Left ventricle myocardium inferior (tissue), 1 donor: ENCODE results near the gene DNAJB14. TPM values are rescaled to one million over a fixed set of nuclear protein-coding genes. Genes with fewer than 3 reads are reported as not detected.

ENCODE experiments used
- DNase-seq: peaks from one replicate; pipeline ENCODE4 v3.0.0-alpha.2; 2020
- H3K27ac ChIP-seq: fragments of 200-600 bp; replicated peaks from 2 replicates; pipeline ENCODE4 v1.8.0; 2021
- H3K27me3 ChIP-seq: fragments of 200-600 bp; 2 replicates; pipeline ENCODE4 v1.8.0; 2021; ENCODE audit warnings: low read depth
- H3K36me3 ChIP-seq: fragments of 200-600 bp; 2 replicates; pipeline ENCODE4 v1.8.0; 2021
- H3K4me1 ChIP-seq: fragments of 200-600 bp; 2 replicates; pipeline ENCODE4 v1.8.0; 2021
- H3K4me3 ChIP-seq: fragments of 200-600 bp; 2 replicates; pipeline ENCODE4 v1.8.0; 2021; ENCODE audit warnings: mild to moderate bottlenecking, moderate library complexity
- H3K9me3 ChIP-seq: fragments of 200-600 bp; replicated peaks from 2 replicates; pipeline ENCODE4 v1.8.0; 2021
- intact Hi-C: fragments of 100-400 bp; cut with micrococcal nuclease; formaldehyde crosslinking; loops from one replicate; pipeline ENCODE4 v1.11.0; 2022
- total RNA-seq: library from RNA; stranded (reverse); fragmentation: NEBNext Ultra II Directional; extraction: Animal tissue kit (Norgen Biotek cat#: 25700); gene quantifications from one replicate; pipeline ENCODE4 v1.2.1, GENCODE V29; 2021
- TF ChIP-seq, protein P1 (sequence below): fragments of 200-600 bp; IDR thresholded peaks from 2 replicates; pipeline ENCODE4 v1.8.0; 2021; ENCODE audit warnings: antibody characterized with exemption, mild to moderate bottlenecking, borderline replicate concordance
- donor health status: DM: no; HTN: yes; CAD: no; lungs with severe emphysema.

DNAJB14 gene
- total RNA-seq, 1 donor from 2014 or later: 16.4 TPM

DNA sequence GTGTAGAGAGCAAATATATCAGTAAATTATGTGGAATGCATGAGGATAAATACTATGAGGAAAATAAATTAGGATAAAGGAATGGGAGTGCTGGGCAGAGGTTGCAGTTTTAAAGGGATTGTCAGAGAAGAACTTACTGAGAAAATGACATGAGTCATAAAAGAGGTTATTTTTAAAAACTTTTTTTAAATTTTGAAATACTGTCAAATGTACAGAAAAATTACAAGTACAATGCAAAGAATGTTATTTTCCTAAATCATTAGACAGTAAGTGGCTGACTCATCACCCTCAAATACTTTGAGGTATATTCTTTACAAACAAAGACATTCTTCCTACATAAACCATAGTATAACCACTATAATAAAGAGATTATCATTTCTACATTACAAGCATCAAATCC is 33.5 kb upstream of the DNAJB14 start:
- Histone ChIP-seq H3K27ac (no peak overlapping the region), H3K36me3 (no peaks in the 10 kb centered on the region), H3K4me1 (no peaks in the 10 kb centered on the region), H3K9me3 (peaks cover 19% of the 10 kb centered on the region), H3K4me3 (no peak overlapping the region), H3K27me3 (no peaks in the 10 kb centered on the region)
- TF ChIP-seq, protein P1, sequence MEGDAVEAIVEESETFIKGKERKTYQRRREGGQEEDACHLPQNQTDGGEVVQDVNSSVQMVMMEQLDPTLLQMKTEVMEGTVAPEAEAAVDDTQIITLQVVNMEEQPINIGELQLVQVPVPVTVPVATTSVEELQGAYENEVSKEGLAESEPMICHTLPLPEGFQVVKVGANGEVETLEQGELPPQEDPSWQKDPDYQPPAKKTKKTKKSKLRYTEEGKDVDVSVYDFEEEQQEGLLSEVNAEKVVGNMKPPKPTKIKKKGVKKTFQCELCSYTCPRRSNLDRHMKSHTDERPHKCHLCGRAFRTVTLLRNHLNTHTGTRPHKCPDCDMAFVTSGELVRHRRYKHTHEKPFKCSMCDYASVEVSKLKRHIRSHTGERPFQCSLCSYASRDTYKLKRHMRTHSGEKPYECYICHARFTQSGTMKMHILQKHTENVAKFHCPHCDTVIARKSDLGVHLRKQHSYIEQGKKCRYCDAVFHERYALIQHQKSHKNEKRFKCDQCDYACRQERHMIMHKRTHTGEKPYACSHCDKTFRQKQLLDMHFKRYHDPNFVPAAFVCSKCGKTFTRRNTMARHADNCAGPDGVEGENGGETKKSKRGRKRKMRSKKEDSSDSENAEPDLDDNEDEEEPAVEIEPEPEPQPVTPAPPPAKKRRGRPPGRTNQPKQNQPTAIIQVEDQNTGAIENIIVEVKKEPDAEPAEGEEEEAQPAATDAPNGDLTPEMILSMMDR: no peak
- intact Hi-C loops: no loop called here
- no peak for DNase-seq

DNA sequence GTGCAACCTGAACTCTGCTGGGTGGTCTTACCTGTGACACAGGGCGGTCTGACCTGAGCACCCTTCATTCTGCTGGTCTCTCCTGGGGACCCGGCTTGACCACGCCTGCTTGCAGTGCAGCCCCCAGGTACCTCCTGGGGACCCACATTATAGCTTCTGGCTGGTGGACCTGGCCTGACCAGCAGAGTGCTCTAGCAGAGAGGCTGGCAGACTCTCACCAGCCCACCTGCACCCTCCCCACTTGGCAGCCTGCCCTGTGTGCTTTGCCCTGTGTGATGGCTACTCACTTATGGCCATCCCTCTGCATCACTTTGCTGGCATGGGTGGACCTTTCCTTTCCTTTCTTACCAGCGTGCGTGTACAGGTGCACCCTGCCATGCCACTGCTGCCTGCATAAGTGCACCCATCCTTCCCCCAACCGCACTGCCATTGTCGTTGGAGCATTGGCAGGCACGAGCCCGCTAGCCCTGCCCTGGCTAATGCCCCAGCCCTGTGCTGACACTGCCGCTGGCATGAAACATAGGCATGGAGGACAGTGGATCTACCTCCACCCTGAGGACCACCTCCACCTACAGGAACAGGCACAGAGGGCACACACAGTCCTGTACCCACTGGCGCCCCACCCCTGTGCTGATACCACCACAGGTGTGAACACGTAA is 25.2 kb upstream of the DNAJB14 start:
- H3K4me1 ChIP-seq: no peaks in the 10 kb centered on the region
- DNase-seq: no peak
- intact Hi-C loops: no loop called here
- TF ChIP-seq, protein P1: no peak
- H3K36me3 ChIP-seq: no peaks in the 10 kb centered on the region
- H3K27me3 ChIP-seq: no peaks in the 10 kb centered on the region
- peaks cover 28% of the 10 kb centered on the region for H3K9me3 ChIP-seq
- no peak overlapping the region for H3K27ac ChIP-seq
- H3K4me3 ChIP-seq: no peak overlapping the region

DNA sequence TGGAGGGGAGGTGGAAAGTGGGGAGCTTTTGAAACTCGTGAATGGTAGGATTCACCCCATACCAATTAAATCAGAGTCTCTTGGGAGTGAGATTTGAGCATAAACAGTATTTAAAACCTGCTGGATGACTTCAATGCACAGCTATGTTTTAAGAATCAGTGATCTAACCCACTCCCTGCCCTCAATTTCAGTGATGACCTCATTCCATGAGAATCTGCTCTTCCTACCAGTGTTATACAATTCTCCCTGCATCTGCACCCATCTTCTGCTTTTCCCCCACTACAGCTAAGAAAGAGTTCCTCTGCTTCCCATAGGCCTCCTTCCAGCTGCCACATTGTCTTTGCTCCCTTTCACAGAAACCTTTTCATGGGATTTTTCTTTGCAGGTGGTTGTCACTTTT is 21.9 kb upstream of the DNAJB14 start:
- TF ChIP-seq, protein P1: no peak
- no peak overlapping the region for H3K4me3 ChIP-seq
- no peaks in the 10 kb centered on the region for H3K4me1 ChIP-seq
- no peak for DNase-seq
- H3K36me3 ChIP-seq: no peaks in the 10 kb centered on the region
- intact Hi-C loops: no loop called here
- no peaks in the 10 kb centered on the region for H3K9me3 ChIP-seq
- no peak overlapping the region for H3K27ac ChIP-seq
- no peaks in the 10 kb centered on the region for H3K27me3 ChIP-seq

DNA sequence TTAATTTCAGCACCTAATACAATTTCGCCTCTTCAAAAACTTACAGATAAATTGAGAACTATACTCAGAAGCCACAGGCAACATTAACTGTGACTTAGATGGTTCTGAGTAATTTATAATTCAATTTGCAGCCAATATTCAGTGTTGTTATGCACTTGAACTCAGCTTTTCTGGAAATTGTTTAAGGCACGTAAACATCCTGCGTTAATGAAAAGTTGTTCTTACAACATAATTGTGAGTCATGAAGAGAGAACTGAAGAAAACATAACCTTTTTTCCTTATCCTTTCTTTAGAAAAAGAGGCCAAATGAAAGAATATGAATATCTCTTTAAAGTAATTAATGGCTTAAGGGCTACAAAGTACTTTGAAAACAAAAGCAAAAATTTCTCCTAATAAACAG is 20.3 kb upstream of the DNAJB14 start:
- no peaks in the 10 kb centered on the region for H3K27me3 ChIP-seq
- intact Hi-C loops: no loop called here
- no peak for DNase-seq
- H3K4me1 ChIP-seq: no peaks in the 10 kb centered on the region
- no peaks in the 10 kb centered on the region for H3K36me3 ChIP-seq
- H3K27ac ChIP-seq: no peak overlapping the region
- TF ChIP-seq, protein P1: no peak
- no peak overlapping the region for H3K4me3 ChIP-seq
- no peaks in the 10 kb centered on the region for H3K9me3 ChIP-seq

DNA sequence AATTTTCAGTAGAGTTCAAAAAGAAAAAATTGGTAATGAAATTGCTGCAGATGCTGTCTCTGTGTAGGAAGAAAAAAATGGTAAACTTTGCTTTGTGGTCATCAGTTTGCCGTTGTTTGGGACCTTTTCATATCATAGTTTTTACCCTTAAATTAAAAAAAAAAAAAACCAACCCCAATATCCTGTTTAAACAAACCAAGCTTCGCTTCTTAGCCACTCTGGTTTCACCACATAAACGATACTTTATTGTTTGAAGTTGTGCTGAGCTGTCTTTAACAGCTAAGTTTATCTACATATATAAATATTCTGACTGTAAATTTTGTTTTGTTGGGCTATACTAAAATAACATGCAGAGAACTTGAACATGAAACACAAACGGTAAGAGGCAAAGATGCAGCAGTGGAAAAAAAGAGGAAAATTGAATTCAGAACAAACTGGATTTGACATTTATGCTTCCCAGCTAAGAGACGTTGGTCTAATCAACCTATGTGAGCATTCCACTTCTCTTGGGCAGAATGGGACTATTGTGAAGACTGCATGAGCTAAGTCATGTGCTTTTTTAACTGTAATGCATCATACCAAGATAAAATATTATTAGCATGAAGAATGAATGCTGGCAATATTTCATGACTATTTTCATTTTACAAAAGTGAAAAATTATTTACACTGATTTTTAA is 19.4 kb upstream of the DNAJB14 start:
- no peak for DNase-seq
- no peak overlapping the region for H3K27ac ChIP-seq
- no peaks in the 10 kb centered on the region for H3K27me3 ChIP-seq
- intact Hi-C loops: no loop called here
- H3K4me3 ChIP-seq: no peak overlapping the region
- H3K4me1 ChIP-seq: no peaks in the 10 kb centered on the region
- no peaks in the 10 kb centered on the region for H3K36me3 ChIP-seq
- TF ChIP-seq, protein P1: no peak
- H3K9me3 ChIP-seq: no peaks in the 10 kb centered on the region
